ENCODE measurements around the gene ECHS1. TPM values are rescaled to one million over a fixed set of nuclear protein-coding genes. Genes with fewer than 3 reads are reported as not detected.

Gene ECHS1
- total and polyA plus RNA-seq, 2 of the 8 experiments (the other 6 are each of a cell fraction or from before 2014, with no cell fraction given) = 41.7 to 101 TPM

DNA sequence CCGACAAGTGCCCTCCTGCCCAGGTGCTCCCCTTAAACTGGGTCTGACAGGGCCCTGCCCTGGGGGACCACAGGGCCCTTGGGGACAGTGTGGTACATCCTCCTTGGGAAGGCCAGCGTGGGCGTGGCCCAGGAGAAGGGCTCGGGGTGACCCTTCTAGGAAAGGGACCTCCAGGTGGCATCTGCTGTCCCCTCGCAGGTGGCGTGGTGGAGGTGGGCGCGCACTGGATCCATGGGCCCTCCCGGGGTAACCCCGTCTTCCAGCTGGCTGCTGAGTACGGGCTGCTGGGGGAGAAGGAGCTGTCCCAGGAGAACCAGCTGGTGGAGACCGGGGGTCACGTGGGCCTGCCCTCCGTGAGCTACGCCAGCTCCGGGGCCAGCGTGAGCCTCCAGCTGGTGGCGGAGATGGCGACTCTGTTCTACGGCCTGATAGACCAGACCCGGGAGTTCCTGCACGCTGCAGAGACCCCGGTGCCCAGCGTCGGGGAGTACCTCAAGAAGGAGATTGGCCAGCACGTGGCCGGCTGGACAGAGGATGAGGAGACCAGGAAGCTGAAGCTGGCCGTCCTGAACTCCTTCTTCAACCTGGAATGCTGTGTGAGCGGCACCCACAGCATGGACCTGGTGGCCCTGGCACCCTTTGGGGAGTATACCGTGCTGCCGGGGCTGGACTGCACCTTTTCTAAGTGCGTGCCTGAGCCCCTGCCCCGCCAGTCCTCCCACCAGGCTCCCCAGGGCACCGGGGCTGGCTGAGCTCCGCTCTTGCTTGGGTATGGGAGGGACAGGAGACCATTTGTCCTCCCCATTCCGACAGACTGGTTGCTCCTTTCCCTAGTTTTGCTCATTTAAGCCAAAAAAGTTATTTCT is 6.9 kb upstream of the ECHS1 start (continued):
- TF ChIP-seq KDM4A (IDR thresholded peaks at IDR 0.05; ENCODE audit: low read depth, low read length, severe bottlenecking) (no peak), SRF (IDR thresholded peaks at IDR 0.05; ENCODE audit: low read depth, low read length) (no peak), NRF1 (IDR thresholded peaks at IDR 0.05; ENCODE audit: low read depth, low read length) (no peak), RBBP5 (IDR thresholded peaks at IDR 0.05; ENCODE audit: borderline replicate concordance, low read depth, low read length) (no peak), ZNF274 (IDR thresholded peaks at IDR 0.05; ENCODE audit: borderline replicate concordance, extremely low read depth, low read length) (no peak), GTF2F1 (IDR thresholded peaks at IDR 0.05; ENCODE audit: borderline replicate concordance, low read depth, low read length) (no peak), SP1 (IDR thresholded peaks at IDR 0.05; ENCODE audit: low read depth, low read length) (no peak), TEAD4 (IDR thresholded peaks at IDR 0.05; ENCODE audit: low read depth, low read length) (no peak), POU5F1 (IDR thresholded peaks at IDR 0.05; ENCODE audit: low read depth, low read length) (no peak)
